ENCODE results near the gene GYPA.
"Not testable (repeated sequence)": the region's sequence is repeated elsewhere in the genome, so short reads cannot be mapped to it uniquely, and the experiment has no call there.

The GYPA gene

DNA sequence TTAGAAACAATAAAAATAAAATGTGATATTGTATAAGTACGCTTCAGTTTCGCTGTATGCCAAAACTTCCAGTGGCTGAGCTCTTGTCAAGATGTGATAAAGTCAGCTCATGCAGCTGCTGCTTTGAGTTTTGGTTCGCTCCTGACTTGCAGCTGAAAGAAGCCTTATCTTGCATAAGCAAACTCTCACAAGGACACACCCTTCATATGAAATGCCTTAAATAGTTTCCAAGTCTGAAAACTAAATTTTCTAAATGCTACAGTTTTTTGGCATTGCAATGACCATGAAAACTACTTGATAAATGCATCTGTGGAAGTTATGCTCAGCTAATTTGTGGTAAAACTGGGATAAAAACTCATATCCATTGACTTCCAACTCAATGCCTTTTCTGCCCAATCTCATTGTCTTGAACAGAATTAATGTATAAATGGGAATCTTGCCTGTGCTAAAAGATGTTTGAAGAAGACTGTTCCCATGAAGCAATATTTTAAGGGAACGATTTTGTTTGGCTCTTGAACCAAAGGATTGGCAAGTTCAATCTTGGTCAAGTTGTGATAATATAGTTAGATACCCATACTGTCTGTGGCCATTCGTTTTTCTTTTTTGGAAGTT lies 11.7 kb downstream of the GYPA start:
- not testable (repeated sequence) for DNase-seq

DNA sequence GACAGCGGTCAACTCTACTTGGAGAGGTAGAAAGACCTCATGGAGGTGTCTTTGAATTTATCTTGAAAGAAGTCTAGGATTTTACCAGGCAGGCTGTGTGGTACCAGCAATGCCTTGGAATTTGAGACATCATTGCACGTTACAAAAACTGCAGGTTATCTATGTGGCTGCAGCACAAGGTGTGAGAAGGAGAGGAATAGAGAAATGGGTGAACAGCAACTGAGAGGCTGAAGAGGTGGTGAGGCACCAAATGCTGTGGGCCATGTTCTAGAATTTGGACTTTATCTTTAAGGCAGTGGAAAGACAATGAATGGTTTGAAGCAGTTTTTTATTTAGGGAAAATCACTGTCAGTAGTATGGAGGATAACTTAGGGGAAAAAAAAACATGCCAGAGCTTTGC lies 15.4 kb downstream of the GYPA start:
- DNase-seq: not testable (repeated sequence)

DNA sequence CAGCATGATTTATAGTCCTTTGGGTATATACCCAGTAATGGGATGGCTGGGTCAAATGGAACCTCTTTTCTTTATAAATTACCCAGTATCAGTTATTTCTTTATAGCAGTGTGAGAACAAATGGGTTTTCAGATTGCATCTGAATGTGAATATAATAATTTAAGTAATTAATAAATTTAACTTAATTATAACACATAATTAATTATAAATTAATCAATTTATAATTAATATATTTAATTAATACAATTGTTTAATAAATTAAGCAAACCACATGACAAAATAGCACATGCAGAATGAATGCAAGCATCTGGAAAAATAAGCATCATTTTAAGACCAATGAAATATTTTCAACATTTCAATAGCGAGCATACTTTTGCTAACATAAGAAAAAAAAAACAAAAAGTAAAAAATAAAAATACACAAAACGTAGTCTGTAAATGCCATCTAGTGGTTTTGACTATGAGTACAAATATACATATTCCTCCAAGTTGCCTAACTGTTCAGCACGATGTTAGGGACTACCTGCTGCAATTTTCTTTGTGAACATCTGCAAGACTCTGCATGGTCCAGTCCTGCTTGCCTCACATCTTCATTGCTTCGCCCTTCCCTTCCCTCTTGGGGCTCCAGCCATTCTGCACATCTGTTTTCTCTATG lies 16.4 kb downstream of the GYPA start:
- DNase-seq: not testable (repeated sequence)

- not testable (repeated sequence) for DNase-seq
These were observed 17.2 kb downstream of the GYPA start for GRCh38 chr4:144123269-144123668.

- DNase-seq: not testable (repeated sequence)
These were observed 20.8 kb downstream of the GYPA start for GRCh38 chr4:144119752-144120151.

- no peak for DNase-seq
These were observed 25.0 kb downstream of the GYPA start for GRCh38 chr4:144115519-144115918.

DNA sequence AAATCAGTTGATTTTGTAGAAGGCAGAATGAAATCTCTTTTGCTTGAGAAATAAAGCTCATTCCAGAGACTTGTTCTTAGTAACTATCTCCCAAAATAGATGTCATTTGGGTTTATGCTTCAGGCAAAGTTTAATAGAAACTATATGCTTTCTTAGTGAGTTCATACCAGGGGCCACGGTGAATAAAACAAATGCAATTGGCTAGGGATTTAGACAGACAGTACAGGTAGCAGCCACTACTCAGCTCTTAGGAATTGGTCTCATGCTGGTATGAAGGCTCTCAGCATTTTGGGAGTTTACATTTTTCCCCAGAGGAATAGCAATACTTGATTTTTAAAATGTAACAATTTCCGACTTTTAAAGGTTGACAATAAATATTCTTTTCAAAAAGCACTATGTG lies 27.0 kb downstream of the GYPA start:
- DNase-seq: no peak

DNA sequence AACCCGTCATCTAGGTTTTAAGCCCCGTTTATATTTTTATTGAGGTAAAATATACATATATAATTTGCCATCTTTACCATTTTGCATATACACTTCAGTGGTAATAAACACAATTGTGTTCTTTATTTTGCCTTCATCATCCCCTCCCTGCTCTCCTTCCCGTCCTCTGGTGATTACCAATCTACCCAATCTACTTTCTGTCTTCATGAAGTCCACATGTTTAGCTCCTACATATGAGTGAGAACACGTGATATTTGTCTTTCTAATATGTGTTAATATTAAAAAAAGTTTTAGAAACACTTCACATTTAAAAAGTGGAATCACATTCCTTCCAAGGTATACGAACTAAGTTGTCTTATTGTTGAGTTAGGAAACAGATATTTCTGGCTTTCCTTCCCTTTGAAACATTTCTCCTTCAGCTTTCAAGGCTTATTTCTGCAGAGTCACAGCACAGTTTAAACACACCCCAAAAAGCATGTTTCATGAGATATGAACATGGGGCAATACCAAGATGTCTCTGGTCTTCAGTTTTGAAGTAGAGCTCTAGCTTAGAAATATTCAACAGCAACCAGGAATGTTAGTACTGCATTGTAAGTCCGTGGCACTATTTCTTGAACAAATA lies 35.9 kb downstream of the GYPA start:
- DNase-seq: no peak

GRCh38 chr4:144097776-144098175 lies 42.7 kb downstream of the GYPA start:
- not testable (repeated sequence) for DNase-seq

- DNase-seq: not testable (repeated sequence)
These were observed 46.5 kb downstream of the GYPA start for GRCh38 chr4:144093995-144094394.

DNA sequence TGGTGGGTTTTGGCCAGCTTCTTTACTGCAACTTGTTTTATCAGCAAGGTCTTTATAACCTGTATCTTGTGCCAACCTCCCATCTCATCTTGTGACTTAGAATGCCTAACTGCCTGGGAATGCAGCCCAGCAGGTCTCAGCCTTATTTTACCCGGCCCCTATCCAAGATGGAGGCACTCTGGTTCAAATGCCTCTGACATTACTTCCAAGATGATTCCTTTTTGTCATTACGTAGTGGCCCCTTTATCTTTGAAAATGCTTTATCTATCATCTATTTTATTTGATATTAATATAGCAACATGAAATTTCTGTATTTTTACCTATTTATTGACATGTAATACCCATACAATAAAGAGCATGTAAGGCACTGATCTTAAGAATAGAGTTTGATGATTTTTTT lies 49.3 kb downstream of the GYPA start:
- not testable (repeated sequence) for DNase-seq

DNA sequence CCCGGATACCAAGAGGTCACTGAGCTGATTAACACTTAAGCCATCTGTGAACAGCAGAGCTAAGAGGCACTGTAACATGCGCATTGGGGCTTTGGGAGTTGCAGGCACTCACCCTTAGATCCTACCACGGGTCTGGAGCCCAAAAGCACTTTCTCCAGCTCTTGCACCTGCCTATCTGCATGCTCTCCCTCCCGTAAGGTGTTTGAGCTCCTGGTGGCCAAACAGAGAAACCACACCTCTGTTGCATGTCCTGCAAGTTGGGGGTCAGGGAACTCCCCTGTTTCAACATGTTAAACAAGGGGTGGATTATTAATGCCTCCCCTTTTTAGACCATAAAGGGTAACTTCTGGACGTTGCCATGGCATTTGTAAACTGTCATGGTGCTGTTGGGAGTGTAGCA lies 49.8 kb downstream of the GYPA start:
- no peak for DNase-seq

DNA sequence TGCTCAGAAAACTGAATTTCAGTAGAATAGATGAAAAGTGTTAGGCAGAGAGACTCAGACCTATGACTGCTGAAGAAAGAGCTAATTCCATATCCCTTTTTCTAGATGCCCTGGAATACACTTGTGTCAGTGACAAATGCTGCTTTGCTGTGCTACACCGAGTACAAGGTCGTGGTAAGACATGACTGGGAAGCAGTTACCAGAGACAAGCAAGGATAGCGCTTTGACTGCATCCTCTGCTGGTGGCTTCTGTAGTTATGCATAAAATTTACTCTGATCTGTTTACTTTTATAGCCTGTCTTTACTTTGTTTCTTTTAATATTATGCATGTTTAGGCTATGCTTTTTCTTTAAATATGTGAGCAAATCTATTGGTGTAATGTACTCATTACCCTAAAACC lies 58.5 kb downstream of the GYPA start:
- not testable (repeated sequence) for DNase-seq

DNA sequence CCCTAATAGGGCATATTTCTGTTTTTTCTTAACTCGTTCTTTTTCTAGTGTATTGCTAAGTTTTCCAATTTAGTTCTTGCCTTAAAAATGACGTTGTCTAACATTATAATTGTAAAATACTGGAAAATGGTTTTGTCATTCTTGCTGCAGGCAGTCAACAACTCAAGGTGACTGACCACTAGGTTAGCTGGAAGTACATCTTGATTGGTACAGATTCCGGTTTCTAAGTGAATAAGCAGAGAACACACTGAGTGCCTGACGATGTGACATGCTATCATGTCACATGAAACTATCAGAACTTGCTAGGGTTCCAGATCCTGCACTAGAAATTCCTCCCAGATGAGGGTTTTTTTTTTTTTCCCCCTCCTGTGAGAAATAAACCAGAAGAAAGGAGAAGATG lies 60.4 kb downstream of the GYPA start:
- DNase-seq: not testable (repeated sequence)

- DNase-seq: not testable (repeated sequence)
These were observed 61.8 kb downstream of the GYPA start for GRCh38 chr4:144078746-144079145.

DNA sequence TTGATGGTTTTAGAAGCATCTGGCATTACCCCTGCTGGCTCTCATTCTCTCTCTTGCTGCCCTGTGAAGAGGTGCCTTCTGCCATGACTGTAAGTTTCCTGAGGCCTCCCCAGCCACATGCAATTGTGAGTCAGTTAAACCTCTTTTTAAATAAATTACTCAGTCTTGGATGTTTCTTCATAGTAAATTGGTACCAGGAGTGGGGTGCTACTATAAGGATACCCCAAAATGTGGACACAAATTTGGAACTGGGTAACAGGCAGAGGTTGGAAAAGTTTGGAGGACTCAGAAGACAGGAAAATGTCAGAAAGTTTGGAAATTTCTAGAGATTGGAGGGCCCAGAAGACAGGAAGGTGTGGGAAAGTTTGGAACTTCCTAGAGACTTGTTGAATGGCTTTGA lies 79.0 kb downstream of the GYPA start:
- DNase-seq: not testable (repeated sequence)

- not testable (repeated sequence) for DNase-seq
These were observed 80.2 kb downstream of the GYPA start for GRCh38 chr4:144060234-144060859.
